ENCODE data around the gene MAP7.
"Not testable (repeated sequence)": the region's sequence is repeated elsewhere in the genome, so short reads cannot be mapped to it uniquely, and the experiment has no call there.

The MAP7 gene

GRCh38 chr6:136378888-136379287 is 171.3 kb downstream of the MAP7 start:
- Mint-ChIP-seq H3K9me3 (no peaks in the 10 kb centered on the region), H3K27me3 (peaks cover 2% of the 10 kb centered on the region), H3K27ac (no peak overlapping the region), H3K4me3 (no peak overlapping the region), H3K4me1 (peaks cover 8% of the 10 kb centered on the region), H3K36me3 (ENCODE audit: low read depth) (no peaks in the 10 kb centered on the region)
- DNase-seq (no peak), ATAC-seq (no peak)

- DNase-seq; H3K4me3 Mint-ChIP-seq; ATAC-seq; H3K27me3 Mint-ChIP-seq; H3K27ac Mint-ChIP-seq; H3K36me3 Mint-ChIP-seq (ENCODE audit: low read depth); H3K9me3 Mint-ChIP-seq: not testable (repeated sequence)
- H3K4me1 Mint-ChIP-seq, result peaks cover 12% of the 10 kb centered on the region
Observed at GRCh38 chr6:136375836-136376235, 174.4 kb downstream of the MAP7 start.

GRCh38 chr6:136371959-136372358 is 178.3 kb downstream of the MAP7 start:
- Mint-ChIP-seq H3K27me3 (peaks cover 18% of the 10 kb centered on the region), H3K4me3 (no peak overlapping the region), H3K9me3 (no peaks in the 10 kb centered on the region), H3K27ac (no peak overlapping the region), H3K36me3 (ENCODE audit: low read depth) (no peaks in the 10 kb centered on the region), H3K4me1 (peaks cover 5% of the 10 kb centered on the region)
- DNase-seq (no peak), ATAC-seq (no peak)

- DNase-seq, result no peak
- H3K9me3 Mint-ChIP-seq, result no peaks in the 10 kb centered on the region
- no peak overlapping the region for H3K4me3 Mint-ChIP-seq
Observed at GRCh38 chr6:136370988-136371728, 179.1 kb downstream of the MAP7 start.

GRCh38 chr6:136365776-136366354 is 184.4 kb downstream of the MAP7 start:
- Mint-ChIP-seq H3K4me1 (peaks cover 8% of the 10 kb centered on the region), H3K4me3 (no peak overlapping the region), H3K27me3 (peaks cover 11% of the 10 kb centered on the region), H3K27ac (no peak overlapping the region), H3K9me3 (no peaks in the 10 kb centered on the region), H3K36me3 (ENCODE audit: low read depth) (no peaks in the 10 kb centered on the region)
- no peak for ATAC-seq
- peak; percentile 20 for DNase-seq

More at GRCh38 chr6:136370988-136371728, 179.1 kb downstream of the MAP7 start:
- no peaks in the 10 kb centered on the region for H3K36me3 Mint-ChIP-seq (ENCODE audit: low read depth)
- ATAC-seq, result no peak
- H3K27ac Mint-ChIP-seq, result no peak overlapping the region
- peaks cover 7% of the 10 kb centered on the region for H3K4me1 Mint-ChIP-seq
- H3K27me3 Mint-ChIP-seq, result peaks cover 18% of the 10 kb centered on the region

- no peak for DNase-seq
- H3K27me3 Mint-ChIP-seq, result peaks cover 3% of the 10 kb centered on the region
- no peaks in the 10 kb centered on the region for H3K36me3 Mint-ChIP-seq (ENCODE audit: low read depth)
- no peak for ATAC-seq
- H3K9me3 Mint-ChIP-seq, result no peaks in the 10 kb centered on the region
- H3K27ac Mint-ChIP-seq, result no peak overlapping the region
- peaks cover 8% of the 10 kb centered on the region for H3K4me1 Mint-ChIP-seq
- H3K4me3 Mint-ChIP-seq, result no peak overlapping the region
Observed at GRCh38 chr6:136362421-136363356, 187.5 kb downstream of the MAP7 start.

GRCh38 chr6:136361787-136362186 is 188.4 kb downstream of the MAP7 start:
- peaks cover 8% of the 10 kb centered on the region for H3K4me1 Mint-ChIP-seq
- DNase-seq (no peak), ATAC-seq (no peak)
- no peaks in the 10 kb centered on the region for H3K27me3 Mint-ChIP-seq
- no peak overlapping the region for H3K4me3 Mint-ChIP-seq
- H3K36me3 Mint-ChIP-seq (ENCODE audit: low read depth), result no peaks in the 10 kb centered on the region
- H3K27ac Mint-ChIP-seq, result no peak overlapping the region
- H3K9me3 Mint-ChIP-seq, result no peaks in the 10 kb centered on the region

- Mint-ChIP-seq H3K4me1 (peaks cover 2% of the 10 kb centered on the region), H3K27me3 (no peaks in the 10 kb centered on the region), H3K27ac (no peak overlapping the region), H3K4me3 (no peak overlapping the region), H3K36me3 (ENCODE audit: low read depth) (no peaks in the 10 kb centered on the region), H3K9me3 (no peaks in the 10 kb centered on the region)
- DNase-seq (no peak), ATAC-seq (no peak)
Observed at GRCh38 chr6:136360783-136361182, 189.4 kb downstream of the MAP7 start.

- Mint-ChIP-seq H3K9me3 (no peaks in the 10 kb centered on the region), H3K36me3 (ENCODE audit: low read depth) (no peaks in the 10 kb centered on the region), H3K27ac (no peak overlapping the region), H3K27me3 (no peaks in the 10 kb centered on the region), H3K4me3 (no peak overlapping the region), H3K4me1 (no peaks in the 10 kb centered on the region)
- DNase-seq (no peak), ATAC-seq (no peak)
Observed at GRCh38 chr6:136359851-136360250, 190.4 kb downstream of the MAP7 start.

GRCh38 chr6:136351518-136352110 is 198.6 kb downstream of the MAP7 start:
- H3K4me3 Mint-ChIP-seq, result no peak overlapping the region
- H3K4me1 Mint-ChIP-seq, result no peaks in the 10 kb centered on the region
- DNase-seq, result no peak
- ATAC-seq, result no peak
- no peaks in the 10 kb centered on the region for H3K9me3 Mint-ChIP-seq
- no peaks in the 10 kb centered on the region for H3K36me3 Mint-ChIP-seq (ENCODE audit: low read depth)
- H3K27ac Mint-ChIP-seq, result no peak overlapping the region
- H3K27me3 Mint-ChIP-seq, result peaks cover 4% of the 10 kb centered on the region

- Mint-ChIP-seq H3K27ac (no peak overlapping the region), H3K4me3 (no peak overlapping the region), H3K9me3 (no peaks in the 10 kb centered on the region), H3K4me1 (no peaks in the 10 kb centered on the region), H3K36me3 (ENCODE audit: low read depth) (no peaks in the 10 kb centered on the region), H3K27me3 (peaks cover 4% of the 10 kb centered on the region)
- no peak for DNase-seq
- ATAC-seq, result no peak
Observed at GRCh38 chr6:136350914-136351313, 199.3 kb downstream of the MAP7 start.

- no peak overlapping the region for H3K4me3 Mint-ChIP-seq
- no peaks in the 10 kb centered on the region for H3K36me3 Mint-ChIP-seq (ENCODE audit: low read depth)
- ATAC-seq (no peak), DNase-seq (no peak)
- no peaks in the 10 kb centered on the region for H3K4me1 Mint-ChIP-seq
- H3K27me3 Mint-ChIP-seq, result peaks cover 1% of the 10 kb centered on the region
- H3K9me3 Mint-ChIP-seq, result no peaks in the 10 kb centered on the region
- H3K27ac Mint-ChIP-seq, result no peak overlapping the region
Observed at GRCh38 chr6:136347847-136348246, 202.4 kb downstream of the MAP7 start.

- ATAC-seq (no peak), DNase-seq (no peak)
- Mint-ChIP-seq H3K36me3 (ENCODE audit: low read depth) (no peaks in the 10 kb centered on the region), H3K27me3 (peaks cover 1% of the 10 kb centered on the region), H3K9me3 (no peaks in the 10 kb centered on the region), H3K27ac (no peak overlapping the region), H3K4me3 (no peak overlapping the region), H3K4me1 (no peaks in the 10 kb centered on the region)
Observed at GRCh38 chr6:136345145-136345544, 205.1 kb downstream of the MAP7 start.

- Mint-ChIP-seq H3K9me3 (no peaks in the 10 kb centered on the region), H3K4me1 (no peaks in the 10 kb centered on the region), H3K4me3 (no peak overlapping the region), H3K27ac (no peak overlapping the region), H3K36me3 (ENCODE audit: low read depth) (no peaks in the 10 kb centered on the region), H3K27me3 (peaks cover 1% of the 10 kb centered on the region)
- ATAC-seq, result no peak
- DNase-seq, result no peak
Observed at GRCh38 chr6:136344420-136344819, 205.8 kb downstream of the MAP7 start.
